GM21825 (cell line): ENCODE results near the gene C16orf86.

Experiments
- ATAC-seq: cut with Tn5 transposase; IDR thresholded peaks from one replicate; pipeline ENCODE4 v1.9.1; 2021; ENCODE audit warnings: mild to moderate bottlenecking, moderate library complexity; ENCODE audit not compliant: unreplicated experiment

C16orf86 gene, protein sequence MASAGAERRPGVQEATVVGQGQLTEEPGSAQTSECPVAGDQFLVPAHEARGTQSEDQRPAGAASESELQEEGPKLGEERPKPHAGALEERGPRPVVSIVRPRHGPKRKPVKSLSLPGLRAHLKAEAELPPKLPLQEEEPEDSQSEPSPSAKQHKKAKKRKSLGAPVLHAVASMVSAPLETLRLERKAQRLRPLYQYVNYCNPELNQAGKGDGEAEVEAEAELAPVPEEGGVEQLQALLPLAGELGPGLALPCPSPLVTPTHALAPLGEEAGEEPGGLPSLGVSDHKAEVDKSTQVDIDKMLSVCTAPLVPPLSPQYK

DNA sequence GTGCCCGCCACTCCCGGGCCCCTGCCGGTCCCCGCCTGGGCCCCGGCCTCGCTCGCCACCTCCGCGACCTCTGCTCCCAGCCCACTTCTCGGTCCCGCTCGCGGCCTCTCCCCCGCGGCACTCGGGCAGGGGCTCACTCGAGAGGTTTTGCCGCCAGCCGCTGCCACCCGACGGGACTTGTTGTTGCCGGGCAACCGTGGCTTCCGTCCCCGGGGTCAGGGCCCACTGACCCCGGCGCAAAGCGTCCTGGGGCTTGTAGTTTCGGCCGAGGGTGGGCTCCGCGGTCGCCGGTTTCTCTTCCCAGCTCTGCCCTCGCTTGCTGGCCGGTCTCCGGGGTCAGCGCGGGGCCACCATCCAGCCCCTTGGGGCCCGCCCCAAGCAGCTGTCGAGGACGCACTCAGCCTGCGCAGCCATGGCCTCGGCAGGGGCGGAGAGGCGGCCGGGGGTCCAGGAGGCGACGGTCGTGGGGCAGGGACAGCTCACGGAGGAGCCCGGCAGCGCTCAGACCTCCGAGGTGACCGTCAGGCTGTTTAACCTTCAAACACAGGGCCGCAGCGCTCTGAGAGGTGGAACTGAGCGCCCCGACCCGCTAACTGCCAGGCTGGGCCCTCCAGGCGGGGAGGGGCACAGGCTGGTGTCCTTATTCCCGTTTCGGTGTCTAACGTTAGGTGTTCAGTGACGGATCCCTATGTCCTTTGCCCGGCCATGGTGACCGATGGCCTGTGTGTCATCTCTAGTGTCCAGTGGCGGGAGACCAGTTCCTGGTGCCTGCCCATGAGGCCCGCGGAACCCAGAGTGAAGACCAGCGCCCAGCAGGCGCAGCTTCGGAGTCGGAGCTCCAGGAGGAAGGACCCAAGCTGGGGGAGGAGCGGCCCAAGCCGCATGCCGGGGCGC lies at the start of gene C16orf86, which contains the start of gene ENKD1:
Gene C16orf86 (plus strand): TSS at position 256 of the 894 bp plus-strand sequence. CDS start 157 bp downstream, at position 413.
Gene ENKD1 (minus strand): TSS at position 192 of the 894 bp plus-strand sequence. CDS start 308 bp downstream, outside the sequence.
- ATAC-seq: peak; percentile 47

DNA sequence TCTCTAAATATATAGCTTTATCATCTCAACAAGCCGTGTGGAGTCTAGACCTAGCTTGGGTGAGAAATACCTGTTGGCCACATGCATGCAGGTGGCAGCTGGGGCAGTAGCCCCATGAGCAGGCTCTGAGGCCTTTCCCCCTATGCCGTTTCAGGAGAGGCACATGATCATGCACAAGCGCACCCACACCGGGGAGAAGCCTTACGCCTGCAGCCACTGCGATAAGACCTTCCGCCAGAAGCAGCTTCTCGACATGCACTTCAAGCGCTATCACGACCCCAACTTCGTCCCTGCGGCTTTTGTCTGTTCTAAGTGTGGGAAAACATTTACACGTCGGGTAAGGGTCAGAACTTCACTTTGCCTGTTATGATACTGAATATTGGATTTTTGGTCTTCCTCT lies 38.4 kb upstream of the C16orf86 start:
- no peak for ATAC-seq

DNA sequence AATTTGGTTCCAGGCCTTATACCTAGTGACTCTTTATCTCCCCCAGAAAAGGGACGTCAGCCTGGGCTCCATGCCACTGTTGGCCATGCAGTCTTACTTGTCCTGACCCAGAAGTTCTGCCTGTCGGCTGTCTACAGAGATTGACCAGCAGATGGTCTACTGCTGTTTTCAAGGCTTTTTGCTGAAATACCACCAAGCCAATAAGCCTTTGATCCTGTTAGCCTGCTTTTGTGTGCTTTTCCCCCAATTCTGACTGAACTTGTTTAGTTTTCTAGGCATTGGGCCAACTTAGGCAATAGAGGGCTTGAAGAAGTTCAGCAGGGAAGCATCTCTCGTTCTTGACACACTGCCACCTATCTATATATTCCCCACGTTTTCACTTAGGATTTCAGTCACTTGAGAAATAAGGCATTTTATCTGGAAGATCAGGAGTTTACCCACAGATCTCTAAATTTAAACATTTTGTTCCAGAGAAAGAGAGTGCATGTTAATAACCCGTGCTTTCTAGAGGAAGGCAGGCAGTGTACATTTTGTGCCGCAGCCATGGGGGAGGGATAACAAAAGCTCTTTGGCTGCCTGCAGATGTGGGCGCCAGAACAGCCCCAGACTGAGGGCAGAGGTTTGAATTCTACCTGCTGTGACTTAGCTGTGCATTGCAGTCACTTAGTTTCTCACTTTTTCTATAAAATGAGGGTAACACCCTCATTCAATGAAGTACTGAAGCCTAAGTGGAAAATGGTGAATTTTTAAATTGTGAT lies 34.0 kb upstream of the C16orf86 start:
- ATAC-seq: no peak

DNA sequence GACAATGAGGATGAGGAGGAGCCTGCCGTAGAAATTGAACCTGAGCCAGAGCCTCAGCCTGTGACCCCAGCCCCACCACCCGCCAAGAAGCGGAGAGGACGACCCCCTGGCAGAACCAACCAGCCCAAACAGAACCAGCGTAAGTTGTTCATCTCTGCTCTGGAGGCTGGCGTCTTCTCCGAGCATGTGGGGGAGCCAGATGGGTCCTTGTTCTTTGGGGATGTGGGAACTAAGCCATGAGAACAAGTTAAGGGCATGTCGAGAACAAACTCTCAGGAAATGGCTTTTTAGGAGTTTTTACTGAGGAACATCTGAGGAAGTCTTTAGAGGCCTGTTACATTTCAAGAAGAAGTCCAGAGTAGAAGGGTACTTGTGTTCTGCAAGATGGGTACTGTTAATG lies 29.9 kb upstream of the C16orf86 start:
- no peak for ATAC-seq

DNA sequence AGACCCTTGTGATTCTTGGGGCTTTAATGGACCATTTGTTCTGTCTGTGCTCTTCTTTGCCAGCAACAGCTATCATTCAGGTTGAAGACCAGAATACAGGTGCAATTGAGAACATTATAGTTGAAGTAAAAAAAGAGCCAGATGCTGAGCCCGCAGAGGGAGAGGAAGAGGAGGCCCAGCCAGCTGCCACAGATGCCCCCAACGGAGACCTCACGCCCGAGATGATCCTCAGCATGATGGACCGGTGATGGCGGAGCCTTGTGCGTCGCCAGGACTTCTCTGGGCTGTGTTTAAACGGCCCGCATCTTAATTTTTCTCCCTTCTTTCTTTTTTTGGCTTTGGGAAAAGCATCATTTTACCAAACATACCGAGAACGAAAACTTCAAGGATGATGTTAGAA lies 29.0 kb upstream of the C16orf86 start:
- ATAC-seq: no peak

DNA sequence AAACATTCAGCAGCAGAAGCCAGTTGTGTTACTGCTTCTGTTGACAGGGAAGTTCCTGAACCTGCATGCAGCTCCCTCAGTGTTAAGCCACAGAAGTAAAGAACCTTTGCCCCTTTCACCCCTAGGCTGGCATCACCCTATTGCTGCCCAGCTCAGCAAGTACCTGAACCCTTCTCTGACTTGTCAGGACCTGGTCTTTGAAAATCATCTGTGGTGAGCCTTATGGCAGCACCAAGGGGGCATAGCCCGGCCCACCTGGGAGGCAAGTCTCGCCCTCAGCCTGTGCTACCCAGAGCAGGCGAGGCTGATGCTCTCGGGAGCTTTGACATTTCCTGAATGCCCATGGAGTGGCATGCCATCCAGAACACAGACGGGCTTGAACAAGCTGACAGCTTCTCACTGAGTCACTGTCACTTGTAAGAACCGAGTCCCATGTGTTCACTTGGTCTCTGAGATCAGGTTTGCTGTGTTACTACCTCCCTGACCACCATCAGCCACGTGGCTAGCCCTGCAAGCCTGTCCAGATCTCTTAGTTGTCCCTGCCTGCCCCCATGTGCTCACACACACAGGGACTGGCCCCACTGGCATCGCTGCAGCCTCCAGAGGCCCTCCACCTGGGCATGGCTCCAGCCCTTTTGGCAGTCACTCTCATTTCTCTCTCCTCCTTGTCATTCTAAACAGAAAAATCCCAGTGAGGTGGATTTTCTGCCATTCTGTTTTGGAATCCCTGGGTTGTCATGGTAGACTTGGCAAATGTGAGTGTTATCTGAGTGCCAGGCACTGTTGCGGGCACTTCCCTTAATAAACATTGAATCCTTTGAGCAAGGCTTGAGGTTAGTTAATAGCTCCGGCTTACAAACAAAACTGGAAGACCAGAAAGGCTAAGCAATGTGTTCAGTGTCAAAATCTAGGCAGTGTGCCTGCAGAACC lies 24.6 kb upstream of the C16orf86 start:
- no peak for ATAC-seq

DNA sequence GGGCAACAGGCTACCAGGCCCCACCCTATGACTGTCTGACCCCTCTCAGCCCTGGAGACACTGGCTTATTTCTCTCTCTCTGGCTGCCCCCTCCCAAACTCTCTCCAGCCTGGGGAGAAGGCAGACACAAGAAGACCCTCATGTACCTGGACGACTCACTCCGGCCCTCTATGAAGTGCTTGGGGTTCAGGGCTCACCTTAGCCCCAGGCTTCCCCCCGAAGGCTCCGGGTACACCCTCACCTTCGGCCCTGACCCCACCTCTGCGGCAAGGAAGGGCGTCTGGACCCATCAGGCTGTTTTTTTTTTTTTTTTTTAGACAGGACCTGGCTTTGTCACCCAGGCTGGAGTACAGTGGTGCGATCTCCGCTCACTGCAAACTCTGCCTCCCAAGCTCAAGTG lies 22.6 kb upstream of the C16orf86 start:
- ATAC-seq: no peak

DNA sequence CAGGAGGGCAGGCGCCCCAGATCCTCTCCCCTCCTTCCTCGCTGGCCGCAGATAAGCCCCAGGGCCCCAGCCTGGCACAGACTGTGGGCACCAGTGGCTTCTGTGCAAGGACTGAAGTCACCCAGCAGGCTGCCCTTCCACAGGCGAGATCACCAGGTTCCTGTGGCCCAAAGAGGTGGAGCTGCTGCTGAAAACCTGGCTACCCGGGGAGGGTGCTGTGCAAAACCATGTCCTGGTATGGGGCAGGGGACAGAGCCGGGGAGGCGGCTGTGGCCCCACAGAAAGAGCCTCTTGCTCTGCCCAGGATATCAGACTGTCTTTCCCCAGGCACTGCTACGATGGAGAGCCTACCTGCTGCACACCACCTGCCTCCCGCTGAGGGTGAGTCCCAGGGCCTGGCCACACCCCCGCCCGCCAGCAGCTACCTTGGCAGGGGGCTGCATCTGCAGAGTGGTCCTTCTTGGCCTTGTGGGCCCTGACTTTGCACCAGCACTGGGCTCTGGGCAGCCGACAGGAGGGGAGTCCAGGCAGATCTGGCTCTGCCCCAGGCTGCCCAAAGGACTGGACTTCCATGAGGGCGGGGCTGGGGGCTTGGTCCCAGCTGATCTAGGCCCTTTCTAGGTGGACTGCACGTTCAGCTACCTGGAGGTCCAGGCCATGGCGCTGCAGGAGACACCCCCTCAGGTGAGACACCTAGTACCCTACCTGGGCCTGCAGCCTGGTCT lies 21.1 kb upstream of the C16orf86 start:
- no peak for ATAC-seq

DNA sequence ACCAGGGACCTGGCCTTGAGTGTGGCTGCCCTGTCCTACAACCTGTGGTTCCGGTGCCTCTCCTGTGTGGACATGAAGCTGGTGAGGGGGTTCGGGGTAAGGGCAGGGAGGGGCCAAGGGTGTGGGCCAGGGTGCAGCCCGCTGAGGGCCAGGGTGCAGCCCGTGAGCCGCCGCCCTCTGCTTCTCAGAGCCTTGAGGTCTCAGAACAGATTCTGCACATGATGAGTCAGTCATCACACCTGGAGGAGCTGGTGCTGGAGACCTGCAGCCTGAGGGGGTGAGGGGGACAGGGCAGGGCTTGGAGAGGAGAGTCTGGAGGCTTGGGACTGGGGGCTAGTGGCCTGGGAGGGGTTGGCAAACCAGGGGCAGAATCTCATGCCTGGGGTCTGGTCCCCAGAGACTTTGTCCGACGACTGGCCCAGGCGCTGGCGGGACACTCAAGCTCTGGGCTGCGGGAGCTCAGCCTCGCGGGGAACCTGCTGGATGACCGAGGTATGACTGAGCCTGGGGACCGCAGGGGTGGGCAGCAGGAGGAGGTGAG lies 19.4 kb upstream of the C16orf86 start:
- no peak for ATAC-seq

DNA sequence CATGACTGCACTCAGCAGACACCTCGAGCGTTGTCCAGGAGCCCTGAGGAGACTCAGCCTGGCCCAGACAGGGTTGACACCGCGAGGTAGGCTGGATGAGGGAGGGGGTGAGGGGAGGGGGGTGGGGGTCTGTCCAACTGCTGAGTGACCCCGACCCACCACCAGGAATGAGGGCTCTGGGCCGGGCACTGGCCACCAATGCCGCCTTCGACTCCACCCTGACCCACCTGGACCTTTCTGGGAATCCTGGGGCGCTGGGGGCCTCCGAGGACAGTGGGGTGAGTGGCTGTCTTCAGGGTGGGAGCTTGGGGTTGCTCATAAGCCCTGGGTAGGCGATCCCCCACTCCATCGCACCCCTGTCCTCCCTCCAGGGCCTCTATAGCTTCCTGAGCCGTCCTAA lies 18.9 kb upstream of the C16orf86 start:
- no peak for ATAC-seq

DNA sequence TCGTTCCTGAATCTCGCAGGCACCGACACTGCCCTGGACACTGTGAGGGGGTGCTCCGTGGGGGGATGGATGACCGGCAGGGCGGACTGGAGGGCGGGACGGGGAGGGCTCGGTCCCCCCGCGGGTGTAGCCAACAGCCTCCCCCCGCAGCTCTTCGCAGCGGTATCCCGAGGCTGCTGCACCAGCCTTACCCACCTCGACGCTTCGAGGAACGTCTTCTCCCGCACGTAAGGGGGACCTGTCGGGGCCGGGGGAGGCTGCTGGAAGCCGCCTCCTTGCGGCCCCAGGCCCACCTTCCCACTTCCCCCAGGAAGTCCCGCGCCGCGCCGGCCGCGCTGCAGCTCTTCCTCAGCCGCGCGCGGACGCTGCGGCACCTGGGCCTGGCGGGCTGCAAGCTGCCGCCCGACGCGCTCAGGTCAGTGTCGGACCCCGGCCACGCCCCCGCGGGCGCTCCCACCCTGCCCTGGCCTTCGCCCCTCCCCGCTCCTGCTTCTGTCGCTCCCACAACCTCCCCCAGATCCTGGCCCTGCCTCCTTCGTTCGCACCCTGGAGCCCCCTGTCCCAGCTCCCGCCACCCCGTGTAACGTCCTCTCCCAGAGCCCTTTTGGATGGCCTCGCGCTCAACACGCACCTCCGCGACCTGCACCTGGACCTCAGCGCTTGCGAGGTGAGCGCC lies 18.4 kb upstream of the C16orf86 start:
- no peak for ATAC-seq

DNA sequence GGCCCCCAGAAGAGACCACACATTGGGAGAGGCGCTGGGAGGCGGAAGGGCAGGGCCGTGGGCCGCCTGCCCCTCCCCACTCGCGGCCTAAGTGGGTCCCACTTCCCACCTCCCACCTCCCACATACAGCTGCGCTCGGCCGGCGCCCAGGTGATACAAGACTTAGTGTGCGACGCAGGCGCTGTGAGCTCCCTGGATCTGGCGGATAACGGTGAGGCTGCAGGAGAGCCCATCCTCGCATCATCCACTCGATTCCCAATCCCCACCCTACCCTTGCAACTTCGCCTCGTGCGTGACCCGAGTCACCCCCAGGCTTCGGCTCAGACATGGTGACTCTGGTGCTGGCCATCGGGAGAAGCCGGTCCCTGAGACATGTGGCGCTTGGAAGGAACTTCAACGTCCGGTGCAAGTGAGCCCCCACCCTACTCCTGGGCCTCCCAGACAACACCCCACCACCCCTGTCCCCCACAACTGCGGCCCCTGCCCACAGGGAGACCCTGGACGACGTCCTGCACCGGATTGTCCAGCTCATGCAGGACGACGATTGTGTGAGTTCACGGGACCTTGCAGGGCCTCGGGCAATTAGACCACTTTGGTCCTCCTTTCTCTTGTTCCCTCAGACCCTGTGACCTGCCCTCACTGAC lies 17.7 kb upstream of the C16orf86 start:
- ATAC-seq: no peak

DNA sequence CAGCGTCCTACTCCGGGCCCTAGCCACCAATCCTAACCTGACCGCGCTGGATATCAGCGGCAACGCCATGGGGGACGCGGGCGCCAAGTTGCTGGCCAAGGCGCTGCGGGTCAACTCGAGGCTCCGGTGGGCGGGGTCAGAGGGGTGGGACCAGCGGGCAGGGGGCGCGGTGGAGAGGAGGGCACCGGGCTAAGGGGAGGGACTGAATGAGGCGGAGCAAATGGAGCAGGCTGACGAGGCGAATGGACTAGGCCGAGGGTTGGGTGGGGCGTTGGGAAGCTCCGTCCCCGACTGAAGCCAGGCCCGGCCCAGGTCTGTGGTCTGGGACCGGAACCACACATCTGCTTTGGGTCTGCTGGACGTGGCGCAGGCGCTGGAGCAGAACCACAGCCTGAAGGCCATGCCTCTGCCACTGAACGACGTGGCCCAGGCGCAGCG lies 17.1 kb upstream of the C16orf86 start:
- ATAC-seq: no peak

DNA sequence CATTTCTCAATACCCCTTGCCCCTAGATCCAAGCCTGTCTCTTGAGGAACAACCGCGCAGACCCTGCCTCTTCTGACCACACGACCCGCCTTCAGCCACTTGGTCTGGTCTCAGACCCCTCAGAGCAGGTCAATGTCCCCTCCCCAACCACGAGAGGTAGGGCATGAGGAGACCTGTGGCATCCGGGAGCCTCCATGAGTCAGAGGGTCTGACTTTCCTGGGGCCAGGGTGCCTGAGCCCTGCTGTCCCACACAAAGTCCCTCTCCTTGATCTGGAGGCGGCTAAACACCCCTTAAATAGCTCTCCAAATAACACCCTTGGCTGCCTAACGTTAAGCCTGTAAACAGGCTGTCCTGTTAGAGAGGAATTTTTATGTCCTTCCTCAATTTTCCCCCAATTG lies 16.6 kb upstream of the C16orf86 start:
- no peak for ATAC-seq

DNA sequence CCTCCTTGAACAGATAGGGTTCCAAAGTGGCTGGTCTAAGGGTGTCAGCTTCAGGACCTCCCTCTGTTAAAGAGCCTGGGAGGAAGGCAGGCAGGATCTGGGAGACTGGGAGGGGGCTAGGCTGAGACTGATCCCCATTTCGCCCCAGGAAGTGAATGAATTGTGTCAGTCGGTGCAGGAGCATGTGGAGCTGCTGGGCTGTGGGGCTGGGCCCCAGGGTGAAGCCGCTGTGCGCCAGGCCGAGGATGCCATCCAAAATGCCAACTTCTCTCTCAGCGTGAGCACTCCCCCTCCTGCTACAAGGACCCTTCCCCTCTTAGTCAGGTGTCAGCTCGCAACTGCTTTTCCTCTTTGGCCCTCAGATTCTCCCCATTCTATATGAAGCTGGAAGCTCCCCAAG lies 15.6 kb upstream of the C16orf86 start:
- no peak for ATAC-seq

DNA sequence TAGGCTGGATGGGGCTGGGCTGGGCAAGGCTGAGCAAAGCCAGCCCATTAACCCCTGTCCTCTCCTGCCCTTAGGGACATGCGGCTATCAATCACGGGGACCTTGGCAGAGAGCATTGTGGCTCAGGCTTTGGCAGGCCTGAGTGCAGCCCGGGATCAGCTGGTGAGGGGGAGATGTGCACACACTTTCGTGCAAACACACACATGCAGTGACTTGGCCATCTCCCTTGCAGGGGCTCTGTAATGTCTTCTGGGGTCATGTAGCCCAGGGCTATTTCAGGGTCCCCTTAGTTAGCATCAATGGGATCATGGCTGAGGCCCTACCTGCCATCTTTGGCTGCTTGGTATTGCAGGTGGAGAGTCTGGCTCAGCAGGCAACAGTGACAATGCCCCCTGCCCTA lies 14.8 kb upstream of the C16orf86 start:
- no peak for ATAC-seq

DNA sequence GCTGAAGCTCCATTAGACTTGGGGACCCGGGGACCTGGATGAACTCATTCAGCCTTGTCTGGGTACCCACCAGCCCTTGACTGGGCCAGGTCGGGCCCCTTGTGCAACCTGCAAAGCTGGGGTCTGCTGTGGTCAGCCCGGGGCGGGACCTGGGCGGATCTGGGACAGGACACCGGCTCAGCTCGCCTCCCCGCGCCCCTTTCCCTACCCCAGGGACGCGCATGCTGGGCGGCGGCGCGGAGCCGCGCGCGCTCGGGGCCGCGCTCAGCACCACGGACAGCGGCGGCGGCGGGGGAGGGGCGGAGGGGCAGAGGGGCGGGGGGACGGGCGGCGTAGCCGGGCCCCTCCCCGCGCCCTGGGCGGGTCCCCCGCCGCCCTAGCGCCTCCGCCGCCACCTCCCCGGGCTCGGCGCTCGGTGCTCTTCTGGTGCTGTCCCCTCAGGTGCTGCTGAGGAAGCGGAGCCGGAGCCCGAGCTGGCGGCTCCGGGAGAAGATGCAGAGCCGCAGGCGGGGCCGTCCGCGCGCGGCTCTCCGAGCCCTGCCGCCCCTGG lies 14.0 kb upstream of the C16orf86 start:
- no peak for ATAC-seq
